Measurements from ENCODE around the gene SUFU.

Gene SUFU

DNA sequence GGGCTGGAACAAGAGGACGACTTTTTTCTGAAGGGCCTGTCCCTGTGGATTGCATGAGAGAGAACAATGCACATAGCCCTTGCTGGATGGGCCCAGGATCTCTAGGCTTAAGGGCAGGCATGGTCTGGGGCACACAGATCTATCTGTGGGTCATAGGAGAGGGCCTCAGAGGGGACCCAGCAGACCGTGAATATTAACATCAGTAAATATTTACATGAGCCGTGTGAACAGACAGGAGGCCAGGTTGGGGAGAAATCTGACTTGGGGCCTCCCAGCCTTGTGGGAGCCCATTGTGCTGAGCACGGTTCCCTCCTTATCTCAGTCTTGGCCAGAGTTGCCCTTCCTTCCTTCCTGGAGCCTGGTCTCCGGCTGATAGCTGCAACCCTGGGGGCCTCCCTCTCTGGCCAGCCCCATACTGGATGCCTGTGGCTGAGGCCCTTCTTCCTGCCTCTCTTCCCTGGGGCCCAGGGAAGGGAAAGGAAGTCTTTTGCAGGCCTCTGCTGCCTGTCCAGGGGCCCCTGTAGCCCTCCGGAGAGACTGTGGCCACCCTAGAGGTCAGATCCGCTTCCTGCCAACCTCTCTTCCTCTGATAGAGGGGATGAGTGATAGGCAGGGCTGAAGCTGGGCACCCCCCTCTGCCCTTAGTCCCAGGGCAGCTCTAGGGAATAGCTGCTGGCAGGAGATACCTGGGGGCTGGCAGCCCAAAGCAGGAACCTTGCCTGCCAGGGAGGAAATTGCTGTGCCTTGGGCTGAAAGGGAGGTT is 96.0 kb downstream of the SUFU start:
- no peak for DNase-seq

DNA sequence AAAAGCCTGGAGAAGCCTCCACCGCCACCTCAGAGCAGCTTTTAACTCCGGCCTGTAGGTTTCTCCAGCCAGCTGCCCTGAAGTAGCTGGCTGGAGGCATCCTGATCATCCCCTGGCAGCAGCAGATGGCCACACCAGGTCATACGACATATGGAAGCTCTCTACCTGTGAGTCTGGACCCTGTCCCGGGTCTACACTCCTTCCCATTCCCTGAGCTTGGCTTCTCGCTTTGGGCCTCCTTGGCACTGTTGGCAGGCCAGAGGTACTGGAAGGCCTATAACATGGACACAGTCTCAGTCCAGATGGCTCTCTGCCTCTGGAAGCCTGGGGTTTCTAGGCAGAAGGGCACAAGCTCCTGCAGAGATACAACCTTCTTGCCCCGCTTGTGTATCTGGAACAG is 97.0 kb downstream of the SUFU start:
- no peak for DNase-seq

DNA sequence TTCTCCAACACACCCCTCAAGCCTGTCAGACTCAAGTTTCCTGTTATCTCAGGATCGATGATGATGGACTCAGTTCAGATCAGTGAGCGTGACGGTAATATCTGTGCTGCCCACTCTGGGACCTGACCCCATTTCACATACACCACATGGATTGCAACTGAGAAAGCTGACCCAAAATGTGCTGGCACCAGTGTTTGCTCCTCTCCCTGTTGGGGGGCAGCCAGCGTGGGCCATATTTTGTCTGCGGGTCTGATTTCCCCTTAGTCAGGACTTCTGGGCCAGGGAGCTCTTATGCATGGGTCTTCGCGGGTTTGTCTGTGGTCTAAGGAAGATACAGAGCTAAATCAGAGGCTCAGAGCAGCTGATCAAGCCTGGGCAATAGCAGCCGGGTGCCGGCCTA is 97.9 kb downstream of the SUFU start:
- no peak for DNase-seq

DNA sequence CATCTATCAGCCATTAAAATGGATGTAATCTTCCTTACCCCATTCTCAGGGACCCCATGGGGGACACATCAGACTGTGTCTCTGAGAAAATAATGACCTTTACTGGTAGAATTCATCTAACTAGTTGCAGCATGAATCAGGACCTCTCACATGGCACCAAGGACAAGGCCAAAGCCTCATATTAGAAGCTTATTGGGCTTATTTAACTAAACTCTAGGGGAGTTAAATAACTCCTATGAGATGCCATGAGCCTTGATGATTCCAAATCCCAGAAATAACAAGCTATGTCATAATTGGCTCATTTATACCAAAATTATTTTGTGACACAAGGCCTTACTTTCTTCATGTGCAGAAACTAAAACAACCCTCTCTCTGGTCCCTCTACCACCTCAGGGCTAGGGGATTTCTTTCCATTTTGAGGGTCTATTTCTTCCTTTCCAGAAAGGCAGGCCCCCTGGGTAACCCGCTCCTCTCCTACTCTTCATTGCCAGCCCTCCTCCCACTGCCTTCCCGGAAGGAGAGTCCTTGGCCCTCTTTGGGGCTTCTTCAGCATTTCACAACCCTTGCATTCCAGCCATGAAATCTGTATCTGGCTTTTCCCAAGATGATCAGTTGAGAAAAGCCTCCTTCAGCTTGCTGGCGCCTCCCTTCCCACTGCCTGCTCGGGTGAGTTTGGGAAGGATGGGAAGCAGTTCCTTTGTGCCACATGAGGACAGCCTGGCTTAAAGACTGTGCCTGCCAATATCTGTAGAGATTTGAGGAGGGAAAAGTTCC is 98.7 kb downstream of the SUFU start:
- no peak for DNase-seq

DNA sequence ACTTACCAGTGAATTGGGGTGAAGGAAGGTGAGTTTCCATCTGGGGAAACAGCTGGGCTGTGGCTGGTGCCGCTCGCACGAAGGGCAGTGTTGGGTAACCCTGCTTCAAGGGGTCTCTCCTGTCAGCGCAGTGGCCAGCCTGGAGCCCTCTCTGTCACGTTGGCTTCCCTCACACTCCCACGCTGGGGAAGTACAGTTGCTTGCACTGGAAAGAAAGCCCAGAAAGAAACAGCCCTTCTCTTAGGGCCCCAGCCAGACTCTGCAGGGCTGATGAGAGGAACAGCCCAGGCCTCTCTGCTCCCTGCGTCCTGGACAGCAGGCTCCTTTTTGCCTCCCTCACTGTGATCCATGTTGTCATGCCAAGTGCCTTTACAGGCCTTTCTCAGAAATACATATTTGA is 100.2 kb downstream of the SUFU start:
- no peak for DNase-seq

DNA sequence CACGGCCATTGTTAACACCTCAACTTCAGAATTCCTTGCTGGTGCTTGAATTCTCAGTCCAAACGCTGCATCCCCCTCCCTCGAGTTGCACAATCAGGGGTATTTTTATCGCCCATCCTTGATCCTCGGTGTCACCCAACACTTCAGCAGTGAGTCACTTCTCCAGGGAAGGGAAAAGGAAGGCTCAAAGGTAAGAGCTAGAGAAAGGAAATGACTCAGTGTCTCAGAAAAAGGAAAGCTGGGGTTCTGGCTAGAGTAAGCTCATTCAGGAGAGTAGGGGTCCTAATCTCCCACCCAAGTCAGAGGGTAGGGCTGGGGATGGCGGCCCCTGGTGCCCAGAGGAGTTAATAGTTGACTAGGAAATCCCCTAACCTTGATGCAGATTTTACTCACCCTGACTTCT is 100.7 kb downstream of the SUFU start:
- DNase-seq: no peak

DNA sequence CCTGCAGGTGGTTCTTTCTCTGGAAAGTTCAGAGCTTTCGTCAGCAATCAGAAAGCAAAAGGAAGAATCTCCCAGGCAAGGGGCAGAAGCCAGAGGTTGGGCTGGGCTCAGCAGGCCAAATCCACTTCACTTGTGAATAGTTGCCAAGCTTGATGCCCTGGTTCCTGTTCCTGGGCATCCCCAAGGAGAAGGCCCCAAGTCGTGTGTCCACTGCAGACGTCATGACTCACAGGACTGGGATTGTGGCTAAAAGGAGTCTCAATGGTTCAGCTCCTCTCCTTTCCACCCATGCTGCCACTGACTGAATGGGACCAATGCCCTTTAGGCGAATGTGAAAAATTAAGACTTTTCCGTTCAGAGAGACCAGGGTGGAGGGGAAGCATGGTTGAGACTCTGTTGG is 101.9 kb downstream of the SUFU start:
- no peak for DNase-seq

DNA sequence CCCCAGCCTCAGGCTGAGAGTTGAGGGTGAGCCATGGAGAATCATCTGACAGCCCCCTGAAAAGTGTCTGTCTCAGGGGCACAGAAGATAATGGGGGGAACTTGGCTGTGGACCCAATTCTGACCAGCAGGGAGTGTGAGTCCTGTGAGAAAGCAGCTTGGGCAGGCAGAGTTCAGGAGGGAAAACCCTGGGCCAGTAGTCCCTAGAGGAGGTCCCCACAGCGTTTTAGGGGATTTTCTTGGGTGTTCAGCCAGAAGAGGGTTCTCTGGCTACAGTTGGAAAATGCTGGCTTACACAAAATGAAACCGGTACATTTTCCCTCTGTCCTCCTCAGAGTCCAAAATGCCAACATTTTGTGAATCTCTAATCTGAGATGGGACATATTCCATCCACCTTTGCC is 104.7 kb downstream of the SUFU start:
- no peak for DNase-seq

DNA sequence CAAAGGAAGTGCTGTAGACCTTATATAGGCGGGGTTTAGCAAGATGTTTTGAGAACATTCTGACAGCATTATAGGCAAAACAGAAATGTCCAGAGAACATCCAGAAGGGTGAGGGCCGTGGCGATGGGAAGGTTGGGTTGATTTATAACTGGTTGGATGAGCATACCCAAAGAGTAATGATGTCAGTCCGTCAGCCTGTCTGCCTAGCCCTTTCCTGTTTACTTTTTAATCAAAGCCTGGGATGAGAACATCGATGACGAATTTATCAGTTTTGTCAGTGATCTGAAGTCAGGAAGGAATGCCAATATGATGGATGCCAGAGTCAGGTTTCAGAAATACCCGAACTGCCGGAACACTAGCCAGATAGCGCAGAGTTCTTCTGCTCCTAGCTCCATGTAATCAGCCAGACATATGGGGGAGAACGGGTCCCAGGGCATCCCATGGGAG is 106.7 kb downstream of the SUFU start:
- no peak for DNase-seq

DNA sequence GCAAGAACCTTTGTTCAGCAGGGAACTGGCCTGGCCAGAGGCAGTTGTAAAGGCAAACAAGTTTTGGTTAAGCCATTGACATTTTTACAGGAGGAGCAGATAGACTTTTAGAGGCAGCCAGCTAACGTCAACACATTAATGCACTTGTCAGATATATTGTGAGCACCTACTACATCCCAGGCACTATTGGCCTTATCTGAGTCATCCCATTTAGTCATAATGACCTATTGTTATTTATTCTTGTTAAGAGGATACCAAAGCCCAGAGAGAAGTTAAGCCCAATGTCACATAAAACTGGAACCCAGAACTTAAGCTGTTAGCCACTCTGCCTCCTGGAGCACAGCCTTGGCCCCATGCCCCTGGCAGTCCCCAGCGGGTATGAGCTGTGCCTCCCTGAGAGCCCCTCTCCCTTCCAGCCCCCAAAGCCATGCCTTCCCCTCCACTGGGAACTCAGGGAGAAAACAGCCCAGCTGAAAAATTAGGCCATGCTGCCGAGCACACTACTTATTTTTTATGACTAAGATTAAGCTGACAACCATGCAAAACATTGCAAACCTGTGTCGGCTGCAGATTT is 107.8 kb downstream of the SUFU start:
- DNase-seq: no peak

DNA sequence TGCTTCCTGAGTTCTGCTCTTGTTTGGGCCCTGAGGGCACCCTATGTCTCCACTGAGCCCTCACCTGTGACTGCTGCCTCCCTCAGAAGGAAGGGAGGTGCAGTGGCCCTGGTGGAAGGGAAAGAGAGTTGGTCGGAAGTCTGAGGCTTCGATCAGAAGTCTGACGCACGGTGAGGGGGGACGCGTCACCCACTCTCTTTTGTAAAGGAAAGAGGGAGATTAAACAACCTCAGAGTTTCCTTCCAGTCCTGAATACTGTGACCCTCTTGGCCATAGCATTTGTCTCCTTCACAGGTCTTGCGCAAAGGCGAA is 109.1 kb downstream of the SUFU start:
- DNase-seq: peak; percentile 33

DNA sequence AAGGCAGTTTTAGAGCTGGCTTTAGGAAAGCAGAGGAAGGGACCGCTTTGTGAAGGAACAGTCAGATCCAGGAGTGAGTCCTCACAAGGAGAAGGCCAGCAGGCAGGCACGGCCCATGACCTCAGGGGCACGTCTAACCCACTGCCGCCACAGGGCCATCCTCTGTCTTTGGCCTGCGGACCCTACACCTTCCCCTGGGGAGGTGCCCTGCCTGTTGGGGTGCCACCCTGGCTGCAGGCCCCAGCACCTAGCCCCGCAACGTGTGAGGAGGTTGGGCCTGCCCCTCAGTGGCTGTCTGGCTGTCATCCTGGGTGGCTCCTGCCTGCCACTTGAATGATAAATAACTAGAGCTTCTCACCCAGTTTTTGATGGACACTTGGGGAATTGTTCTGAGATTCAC is 109.5 kb downstream of the SUFU start:
- no peak for DNase-seq

DNA sequence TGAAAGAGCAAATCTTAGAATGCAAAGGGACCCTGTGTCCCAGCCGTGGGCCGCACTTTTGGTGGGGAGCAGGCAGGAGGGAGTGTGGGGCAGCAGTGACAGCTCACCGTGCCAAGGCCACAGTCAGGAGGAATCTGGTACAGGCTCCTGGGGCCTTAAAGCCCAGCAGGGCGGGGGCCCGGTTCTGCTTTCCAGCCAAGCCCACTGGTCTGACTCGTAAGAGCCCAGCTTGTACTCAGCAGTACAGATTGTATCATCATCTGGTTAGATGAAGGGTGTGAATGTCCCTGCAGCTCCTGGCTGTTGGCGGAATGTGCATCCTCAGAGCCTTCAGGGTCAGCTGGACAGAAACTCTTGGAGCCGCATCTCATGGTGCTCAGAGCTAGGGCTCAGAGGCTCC is 110.0 kb downstream of the SUFU start:
- DNase-seq: no peak

DNA sequence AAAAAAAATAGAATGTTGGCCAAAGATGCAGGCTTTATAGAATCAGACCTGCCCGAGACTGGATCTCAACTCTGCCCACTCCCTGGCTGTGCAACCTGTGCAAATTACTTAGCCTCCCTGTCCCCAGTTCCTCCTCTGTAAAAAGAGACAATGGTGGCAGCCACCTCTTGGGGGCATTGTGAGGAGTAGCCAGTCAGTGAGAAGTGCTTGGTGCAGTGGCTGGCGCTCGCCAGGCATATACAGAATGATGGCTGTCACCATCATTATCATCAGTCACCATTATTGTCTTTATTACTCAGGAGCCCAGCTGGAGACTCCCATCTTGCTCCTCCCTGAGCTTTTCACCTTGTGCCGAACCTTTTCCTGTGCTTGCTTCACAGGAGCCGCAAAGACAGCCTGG is 111.1 kb downstream of the SUFU start:
- no peak for DNase-seq

DNA sequence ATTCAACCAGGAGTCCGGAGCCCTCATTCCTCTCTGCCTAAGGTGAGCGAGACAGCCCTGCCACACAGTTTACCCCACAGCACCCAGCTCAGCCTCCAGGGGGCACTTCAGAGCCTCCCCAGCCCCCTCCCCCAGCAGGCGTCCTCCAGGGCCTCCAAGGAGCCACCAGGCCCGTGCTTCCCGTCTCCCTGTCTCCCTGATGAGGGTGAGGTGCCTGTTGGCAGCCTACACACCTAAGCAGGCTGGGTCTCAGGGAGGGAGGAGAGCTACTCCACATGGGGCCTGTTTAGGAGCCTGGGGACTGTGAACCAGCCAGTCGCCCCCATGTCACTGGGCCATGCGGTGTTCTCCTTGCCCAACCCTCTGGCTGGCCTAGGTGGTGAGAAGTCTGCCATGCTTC is 111.6 kb downstream of the SUFU start:
- no peak for DNase-seq

DNA sequence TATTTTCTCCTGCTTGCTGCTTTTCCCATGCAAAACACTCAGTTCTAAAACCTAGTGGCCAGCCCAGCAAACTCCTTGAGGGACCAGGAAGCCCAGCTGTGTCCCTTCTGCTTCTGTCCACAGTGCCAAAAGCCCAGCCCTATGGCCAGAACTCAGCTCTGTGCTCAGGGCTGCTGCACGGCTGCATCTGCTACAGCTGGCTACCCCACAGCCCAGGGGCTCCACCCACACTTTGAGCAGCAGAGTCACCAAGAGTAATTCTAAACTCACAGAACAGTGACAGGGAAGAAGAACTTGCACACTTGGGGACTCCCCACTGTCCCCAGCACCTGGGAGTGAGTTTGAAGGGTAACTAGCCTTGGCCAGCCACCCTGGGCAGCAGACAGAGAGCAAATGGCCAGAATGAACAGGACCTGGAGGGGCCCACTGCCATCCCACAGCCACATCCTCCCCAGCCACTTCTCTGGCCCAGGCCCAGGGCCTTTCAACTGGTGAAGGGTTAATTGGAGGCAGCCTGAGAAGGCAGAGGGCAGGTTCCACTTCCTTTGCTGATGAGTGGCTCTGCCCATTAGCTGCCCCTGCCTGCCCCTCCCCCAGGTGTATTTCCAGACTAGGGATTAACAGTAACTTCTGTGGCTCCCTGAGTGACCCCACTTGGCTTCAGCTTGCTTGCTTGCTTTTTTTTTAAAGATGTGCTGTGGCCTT is 112.4 kb downstream of the SUFU start:
- DNase-seq: no peak

DNA sequence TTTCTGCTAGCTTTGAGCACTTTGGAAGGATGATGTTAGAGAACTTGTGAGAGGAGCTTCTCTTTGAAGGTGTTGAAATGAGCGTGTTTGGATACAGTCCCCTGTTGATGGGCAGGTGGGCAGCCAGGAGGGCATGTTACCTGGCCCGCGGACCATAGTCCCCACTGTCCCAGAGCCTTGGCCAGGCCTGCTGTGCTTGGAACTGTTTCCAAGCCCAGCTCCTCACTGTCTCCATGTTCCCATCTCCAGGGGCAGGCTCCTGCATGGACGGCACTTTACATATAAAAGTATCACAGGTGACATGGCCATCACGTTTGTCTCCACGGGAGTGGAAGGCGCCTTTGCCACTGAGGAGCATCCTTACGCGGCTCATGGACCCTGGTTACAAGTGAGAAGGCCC is 113.3 kb downstream of the SUFU start:
- no peak for DNase-seq

DNA sequence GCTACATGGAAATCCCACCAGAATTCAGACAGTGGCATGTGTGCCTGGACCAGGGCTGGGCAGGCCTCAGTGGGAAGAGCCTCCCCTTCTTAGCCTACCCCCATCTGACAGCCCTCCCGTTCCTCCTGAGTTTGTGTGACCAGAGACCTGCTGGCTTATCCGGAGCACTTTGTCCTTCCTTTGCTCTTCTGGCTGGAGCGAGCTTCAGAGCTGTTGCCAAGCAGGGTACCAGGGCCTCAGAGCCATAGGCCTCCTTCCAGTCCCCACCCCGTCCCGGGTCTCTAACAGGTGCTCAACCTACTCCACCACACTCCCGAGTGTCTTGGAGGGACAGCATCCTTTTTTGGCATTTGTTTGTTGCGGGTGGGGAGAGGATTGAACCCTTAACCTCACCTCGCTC is 114.0 kb downstream of the SUFU start:
- DNase-seq: no peak

DNA sequence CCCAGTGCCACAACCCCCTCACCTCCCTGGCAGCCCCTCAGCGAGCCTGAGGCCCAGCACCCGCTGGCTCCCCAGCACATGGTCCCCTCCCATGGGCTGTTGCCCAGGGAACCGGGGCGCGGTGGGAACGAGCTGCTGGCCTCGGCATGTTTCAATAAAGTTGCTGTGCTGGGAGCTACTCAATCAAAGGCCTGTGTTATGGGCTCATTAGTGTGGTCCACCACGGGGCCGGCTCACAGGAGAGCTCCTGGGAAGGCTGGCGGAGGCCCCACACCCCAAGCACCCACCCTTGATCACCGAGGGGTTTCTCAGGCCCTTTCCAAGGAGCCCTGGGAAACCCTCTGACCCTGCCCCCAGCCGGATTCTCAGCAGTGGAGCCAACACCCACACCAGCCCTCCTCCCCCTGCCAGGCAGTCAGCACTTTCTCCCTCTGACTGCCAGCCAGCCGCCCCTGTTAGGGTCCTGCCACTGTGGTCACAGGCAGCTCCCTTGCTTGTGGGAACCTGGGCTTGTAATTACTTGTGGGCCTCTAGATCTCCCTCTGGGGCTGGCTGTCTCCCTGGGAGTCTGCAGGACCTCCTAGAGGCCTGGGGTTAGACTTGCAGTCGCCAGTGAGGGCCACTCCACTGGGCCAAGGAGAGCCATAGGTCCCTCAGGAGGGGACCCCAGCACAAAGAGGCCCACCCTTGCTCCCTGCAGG is 115.7 kb downstream of the SUFU start:
- no peak for DNase-seq

DNA sequence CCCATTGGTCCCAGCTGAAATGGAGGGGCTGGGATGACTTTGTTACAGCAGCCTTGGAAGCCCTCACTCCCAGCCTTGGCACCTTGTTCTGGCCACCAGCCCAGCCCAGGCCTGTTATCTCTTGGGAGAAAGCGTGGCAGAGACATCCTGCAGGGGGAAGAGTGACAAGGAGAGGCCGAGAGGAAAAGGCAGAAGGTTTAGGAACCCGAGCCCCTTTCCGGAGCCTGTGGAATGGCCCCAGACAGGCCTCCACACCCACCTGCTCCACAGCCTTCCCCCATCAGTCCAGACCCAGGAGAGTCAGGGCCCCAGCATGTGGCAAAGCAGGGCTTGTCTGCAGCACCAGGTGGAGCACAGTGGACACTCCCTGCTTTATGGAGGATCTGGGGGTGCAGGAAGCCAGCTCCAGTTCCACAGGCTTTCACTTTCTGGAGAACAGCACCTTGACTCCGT is 116.4 kb downstream of the SUFU start:
- no peak for DNase-seq

DNA sequence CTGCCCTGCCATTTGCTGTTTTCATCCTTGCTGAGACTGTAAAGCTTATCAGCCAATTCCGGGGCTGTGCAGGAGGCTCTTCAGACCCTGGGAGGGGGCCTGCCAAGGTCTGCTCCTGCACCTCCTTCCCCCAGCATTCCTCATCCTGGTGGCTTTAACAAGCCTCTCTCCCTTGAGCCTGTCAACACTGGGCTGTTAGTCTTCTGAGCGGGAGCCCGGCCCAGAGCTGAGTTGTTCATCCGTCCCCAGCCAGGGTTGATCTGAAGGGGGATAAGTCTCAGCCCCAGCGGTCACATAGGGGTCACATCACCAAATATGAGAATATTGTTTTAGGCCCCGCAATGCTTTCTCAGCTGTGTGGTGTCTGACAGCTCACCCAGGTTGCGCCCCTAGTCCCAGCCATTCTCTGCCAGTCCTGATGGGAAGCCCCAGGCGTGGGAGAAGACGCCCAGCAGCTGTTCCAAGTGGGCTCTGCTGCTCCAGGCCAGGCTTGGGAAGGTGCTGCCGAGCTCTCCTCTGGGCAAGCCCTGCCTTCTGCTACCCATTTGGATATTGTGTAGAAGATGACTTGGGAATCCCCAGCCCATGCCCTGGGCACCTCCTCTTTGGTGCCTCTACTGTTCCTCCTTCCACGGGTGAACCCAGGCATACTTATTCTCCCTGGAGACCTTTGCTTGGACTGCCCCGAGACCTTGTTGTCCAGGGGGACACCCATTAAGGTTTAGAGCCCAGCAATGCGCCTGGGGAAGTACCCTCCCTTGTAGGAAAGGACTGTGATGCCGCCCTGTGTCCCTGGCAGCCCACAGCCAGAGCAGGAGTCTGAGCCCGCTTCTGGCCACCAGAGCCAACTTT is 117.0 kb downstream of the SUFU start:
- DNase-seq: no peak

Measured in activated T-cell treated with anti-CD3 and anti-CD28 coated beads for 4 hours (primary cell).